SK-N-SH (cell line): ENCODE results near the gene PDIA5. TPM values are rescaled to one million over a fixed set of nuclear protein-coding genes. Genes with fewer than 3 reads are reported as not detected.

Experiments
- CTCF ChIA-PET: fragments of 300-600, 350-600 bp; formaldehyde crosslinking; extraction: SDS; loops from one replicate; lab custom pipeline; 2021; lab: Yijun Ruan, JAX
- POLR2A ChIA-PET: fragments of 350-600 bp; sonication (Branson Sonifier 250); formaldehyde crosslinking; extraction: SDS; loops from one replicate; lab custom pipeline; 2020; ENCODE audit warnings: antibody characterized with exemption, inconsistent platforms; lab: Yijun Ruan, JAX
- DNase-seq: peaks from one replicate; pipeline ENCODE4 v3.0.0; 2012
- H2AFZ ChIP-seq: fragments of 200-600 bp; sonication (generic); 2 replicates; pipeline ENCODE4 v1.8.1; 2016; ENCODE audit warnings: antibody characterized with exemption, mild to moderate bottlenecking, low read depth
- H3F3A ChIP-seq: fragments of 200-600 bp; sonication (generic); replicated peaks from 2 replicates; pipeline ENCODE3; 2016; ENCODE audit warnings: antibody characterized with exemption, mild to moderate bottlenecking; ENCODE audit not compliant: insufficient read depth
- H3K27ac ChIP-seq, 2 experiments: fragments of 200-500 bp in 1 of 2; fragments of 200-600 bp in 1 of 2; sonication (Bioruptor generic) in 1 of 2; sonication (generic), shearing (Covaris generic) in 1 of 2; 2 replicates each; pipeline versions ENCODE4 v1.5.1 to v1.6.1; 2014 to 2016; ENCODE audit warnings: low read depth in 2 of 2, inconsistent platforms in 1 of 2, low read length in 1 of 2, mild to moderate bottlenecking in 1 of 2, mixed read lengths in 1 of 2
- H3K27me3 ChIP-seq: fragments of 200-600 bp; sonication (generic), shearing (Covaris generic); 2 replicates; pipeline ENCODE4 v1.6.1; 2016; ENCODE audit warnings: mixed run types; ENCODE audit not compliant: insufficient read depth
- H3K36me3 ChIP-seq, 2 experiments: fragments of 200-500 bp in 1 of 2; fragments of 200-600 bp in 1 of 2; sonication (Bioruptor generic) in 1 of 2; sonication (generic) in 1 of 2; replicated peaks in 1 of 2; 2 replicates each; pipeline versions ENCODE3 to v1.5.1; 2014 to 2016; ENCODE audit warnings: low read length in 1 of 2, mild to moderate bottlenecking in 1 of 2; ENCODE audit not compliant: insufficient read depth in 2 of 2, control insufficient read depth in 1 of 2
- H3K4me1 ChIP-seq, 2 experiments: fragments of 200-500 bp in 1 of 2; fragments of 200-600 bp in 1 of 2; sonication (Bioruptor generic) in 1 of 2; sonication (generic), shearing (Covaris generic) in 1 of 2; 2 replicates each; pipeline versions ENCODE4 v1.5.1 to v1.6.1; 2014 to 2016; ENCODE audit warnings: low read depth in 1 of 2, low read length in 1 of 2, mixed run types in 1 of 2; ENCODE audit not compliant: insufficient read depth in 2 of 2, control insufficient read depth in 1 of 2
- H3K4me2 ChIP-seq: fragments of 200-600 bp; sonication (generic), shearing (Covaris generic); 2 replicates; pipeline ENCODE4 v1.6.1; 2017; ENCODE audit warnings: mixed run types
- H3K4me3 ChIP-seq, 2 experiments: fragments of 200-500 bp in 1 of 2; fragments of 200-600 bp in 1 of 2; sonication (Bioruptor generic) in 1 of 2; sonication (generic), shearing (Covaris generic) in 1 of 2; 2 replicates each; pipeline versions ENCODE4 v1.5.1 to v1.8.1; 2014 to 2016; ENCODE audit warnings: low read depth in 2 of 2, inconsistent platforms in 1 of 2, low read length in 1 of 2, mild to moderate bottlenecking in 1 of 2, mixed read lengths in 1 of 2, moderate library complexity in 1 of 2
- H3K79me2 ChIP-seq: fragments of 200-600 bp; sonication (generic); 2 replicates; pipeline ENCODE4 v1.8.1; 2017; ENCODE audit warnings: mild to moderate bottlenecking; ENCODE audit not compliant: insufficient read depth
- H3K9ac ChIP-seq: fragments of 200-600 bp; sonication (generic); 2 replicates; pipeline ENCODE4 v1.6.1; 2017; ENCODE audit warnings: mixed run types
- H3K9me2 ChIP-seq: fragments of 200-600 bp; sonication (generic); 2 replicates; pipeline ENCODE4 v1.6.1; 2017; ENCODE audit warnings: mixed run types
- H3K9me3 ChIP-seq: fragments of 200-600 bp; sonication (generic); 2 replicates; pipeline ENCODE4 v1.6.1; 2017; ENCODE audit warnings: mixed run types, mild to moderate bottlenecking, moderate library complexity
- H4K20me1 ChIP-seq: fragments of 200-600 bp; sonication (generic); 2 replicates; pipeline ENCODE4 v1.6.1; 2017; ENCODE audit warnings: mild to moderate bottlenecking, mixed run types; ENCODE audit not compliant: insufficient read depth
- CHD2 ChIP-seq: fragments of 150-350 bp; IDR thresholded peaks from 2 replicates; pipeline ENCODE4 v1.6.1; 2018; ENCODE audit warnings: low read length; ENCODE audit not compliant: partially characterized antibody
- ELF1 ChIP-seq: IDR thresholded peaks from 2 replicates; pipeline ENCODE4 v1.4.0; 2012
- EP300 ChIP-seq, 2 experiments: IDR thresholded peaks; 2 replicates each; pipeline versions ENCODE4 v1.4.0 to v1.6.1; 2012; ENCODE audit warnings: borderline replicate concordance in 1 of 2, low read depth in 1 of 2, low read length in 1 of 2
- EZH2phosphoT487 ChIP-seq: fragments of 200-600 bp; sonication (generic); IDR thresholded peaks from 2 replicates; pipeline ENCODE4 v1.6.1; 2017; ENCODE audit warnings: low read depth, mixed run types, mild to moderate bottlenecking, antibody characterized with exemption, moderate library complexity, borderline replicate concordance
- FOXJ3 ChIP-seq: sonication (generic); formaldehyde crosslinking; IDR thresholded peaks from 2 replicates; pipeline ENCODE4 v1.5.1; 2020; ENCODE audit warnings: mild to moderate bottlenecking, missing genetic modification reagents
- GABPA ChIP-seq: IDR thresholded peaks from 2 replicates; pipeline ENCODE4 v1.4.0; 2012; ENCODE audit warnings: low read depth, mild to moderate bottlenecking
- MEF2A ChIP-seq: IDR thresholded peaks from 2 replicates; pipeline ENCODE4 v1.4.0; 2012; ENCODE audit warnings: low read depth, borderline replicate concordance
- RAD21 ChIP-seq: IDR thresholded peaks from 2 replicates; pipeline ENCODE4 v1.6.1; 2012; ENCODE audit warnings: mild to moderate bottlenecking, low read length
- RFX5 ChIP-seq: IDR thresholded peaks from 2 replicates; pipeline ENCODE4 v1.6.1; 2012; ENCODE audit warnings: mild to moderate bottlenecking, improper control_type of control experiment, low read length
- RXRA ChIP-seq: IDR thresholded peaks from 2 replicates; pipeline ENCODE4 v1.4.0; 2012; ENCODE audit warnings: low read depth, mild to moderate bottlenecking, borderline replicate concordance
- TAF1 ChIP-seq: IDR thresholded peaks from 2 replicates; pipeline ENCODE4 v1.6.1; 2012; ENCODE audit warnings: low read depth, mild to moderate bottlenecking, low read length, moderate library complexity, borderline replicate concordance
- USF1 ChIP-seq: IDR thresholded peaks from 2 replicates; pipeline ENCODE4 v1.4.0; 2012; ENCODE audit warnings: low read depth, borderline replicate concordance
- ZBTB33 ChIP-seq: IDR thresholded peaks from 2 replicates; pipeline ENCODE4 v1.4.0; 2012; ENCODE audit warnings: low read depth, borderline replicate concordance
- WGBS: methylation state at CpG from one replicate; pipeline ENCODE4 v1.1.6; 2017; ENCODE audit warnings: low lambda C conversion rate; 5-methylcytosine and 5-hydroxymethylcytosine counted together
- polyA plus RNA-seq, 3 experiments: library from polyadenylated mRNA; depleted of rRNA; stranded (reverse); fragments of >200 nt; gene quantifications; 2 replicates each; pipeline ENCODE4 v1.2.3, GENCODE V29; 2012
- TF ChIP-seq, protein P1 (sequence below): IDR thresholded peaks from 2 replicates; pipeline ENCODE4 v1.6.1; 2012; ENCODE audit warnings: mild to moderate bottlenecking, low read depth, low read length, moderate library complexity
- TF ChIP-seq, protein P2 (sequence below): IDR thresholded peaks from 2 replicates; pipeline ENCODE4 v1.4.0; 2012; ENCODE audit warnings: low read depth
- TF ChIP-seq, protein P3 (sequence below): fragments of 150-350 bp; IDR thresholded peaks from 2 replicates; pipeline ENCODE4 v1.6.1; 2016; ENCODE audit warnings: mild to moderate bottlenecking, low read depth, low read length

PDIA5 gene
- polyA plus RNA-seq, 1 of the 3 experiments (the other 2 are of a cell fraction), result 28.6 TPM

DNA sequence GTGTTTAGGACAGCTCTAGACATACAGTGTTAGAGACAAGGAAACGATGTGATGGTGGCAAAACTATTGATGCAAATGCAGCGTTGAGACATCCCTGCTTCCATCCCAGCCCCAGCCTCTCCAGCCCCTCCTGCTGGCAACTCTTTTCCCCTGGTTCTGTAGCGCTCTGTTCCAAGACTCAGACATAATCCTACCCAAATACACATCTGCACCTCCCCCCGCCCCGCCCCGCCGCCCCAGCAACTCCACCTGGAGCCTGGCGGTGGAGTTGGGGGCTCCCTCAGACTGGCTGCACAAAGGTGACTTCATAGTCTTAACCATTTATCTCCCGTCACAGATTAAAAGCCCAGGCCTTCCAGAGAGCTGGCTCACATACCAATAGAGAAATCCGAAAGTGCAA, 127.7 kb downstream of the PDIA5 start:
- Histone ChIP-seq H3K4me1 (no peaks in the 10 kb centered on the region), H3K9ac (no peak overlapping the region), H3F3A (no peaks in the 10 kb centered on the region), H3K36me3 (no peaks in the 10 kb centered on the region), H3K4me2 (no peak overlapping the region), H3K27me3 (no peaks in the 10 kb centered on the region), H3K9me2 (no peaks in the 10 kb centered on the region), H3K4me3 (no peak overlapping the region), H4K20me1 (no peaks in the 10 kb centered on the region), H3K79me2 (no peaks in the 10 kb centered on the region), H3K9me3 (no peaks in the 10 kb centered on the region), H3K27ac (no peak overlapping the region), H2AFZ (no peak overlapping the region)
- peak; percentile 26 for DNase-seq
- ChIA-PET POLR2A (no interaction called here), CTCF (no interaction called here)
- TF ChIP-seq CHD2, result no peak
- TF ChIP-seq EZH2phosphoT487, result no peak
- no peak for TF ChIP-seq ELF1
- peak; percentile 34; the same call in 1 of the 2 replicates for TF ChIP-seq RAD21
- TF ChIP-seq USF1, result no peak
- no peak for TF ChIP-seq RFX5
- no peak for TF ChIP-seq FOXJ3 (CRISPR knock-in tag)
- TF ChIP-seq, protein P1, sequence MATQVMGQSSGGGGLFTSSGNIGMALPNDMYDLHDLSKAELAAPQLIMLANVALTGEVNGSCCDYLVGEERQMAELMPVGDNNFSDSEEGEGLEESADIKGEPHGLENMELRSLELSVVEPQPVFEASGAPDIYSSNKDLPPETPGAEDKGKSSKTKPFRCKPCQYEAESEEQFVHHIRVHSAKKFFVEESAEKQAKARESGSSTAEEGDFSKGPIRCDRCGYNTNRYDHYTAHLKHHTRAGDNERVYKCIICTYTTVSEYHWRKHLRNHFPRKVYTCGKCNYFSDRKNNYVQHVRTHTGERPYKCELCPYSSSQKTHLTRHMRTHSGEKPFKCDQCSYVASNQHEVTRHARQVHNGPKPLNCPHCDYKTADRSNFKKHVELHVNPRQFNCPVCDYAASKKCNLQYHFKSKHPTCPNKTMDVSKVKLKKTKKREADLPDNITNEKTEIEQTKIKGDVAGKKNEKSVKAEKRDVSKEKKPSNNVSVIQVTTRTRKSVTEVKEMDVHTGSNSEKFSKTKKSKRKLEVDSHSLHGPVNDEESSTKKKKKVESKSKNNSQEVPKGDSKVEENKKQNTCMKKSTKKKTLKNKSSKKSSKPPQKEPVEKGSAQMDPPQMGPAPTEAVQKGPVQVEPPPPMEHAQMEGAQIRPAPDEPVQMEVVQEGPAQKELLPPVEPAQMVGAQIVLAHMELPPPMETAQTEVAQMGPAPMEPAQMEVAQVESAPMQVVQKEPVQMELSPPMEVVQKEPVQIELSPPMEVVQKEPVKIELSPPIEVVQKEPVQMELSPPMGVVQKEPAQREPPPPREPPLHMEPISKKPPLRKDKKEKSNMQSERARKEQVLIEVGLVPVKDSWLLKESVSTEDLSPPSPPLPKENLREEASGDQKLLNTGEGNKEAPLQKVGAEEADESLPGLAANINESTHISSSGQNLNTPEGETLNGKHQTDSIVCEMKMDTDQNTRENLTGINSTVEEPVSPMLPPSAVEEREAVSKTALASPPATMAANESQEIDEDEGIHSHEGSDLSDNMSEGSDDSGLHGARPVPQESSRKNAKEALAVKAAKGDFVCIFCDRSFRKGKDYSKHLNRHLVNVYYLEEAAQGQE, result no peak
- WGBS, result 84% methylated on average over 10 of the region's 10 CpGs

DNA sequence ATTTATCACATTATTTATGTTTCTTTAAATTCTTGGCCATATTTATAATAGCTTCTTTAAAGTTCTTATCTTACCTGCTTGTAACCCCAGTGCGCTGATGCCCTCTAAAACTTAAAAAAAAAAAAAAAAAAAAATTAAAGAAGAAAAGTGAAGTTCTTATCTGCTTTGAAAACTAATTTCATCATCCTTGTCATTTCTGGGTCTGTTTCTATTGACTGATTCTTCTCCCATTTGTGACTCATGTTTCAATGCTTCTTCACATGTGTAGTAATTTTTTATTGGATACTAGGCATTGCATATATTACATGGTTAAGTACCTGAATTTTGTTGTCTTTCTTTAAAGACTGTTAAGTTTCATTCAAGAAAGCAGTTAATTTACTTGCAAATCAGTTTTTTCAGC, 131.5 kb downstream of the PDIA5 start:
- Histone ChIP-seq H3K9me2 (no peaks in the 10 kb centered on the region), H3K36me3 (no peaks in the 10 kb centered on the region), H2AFZ (no peak overlapping the region), H3F3A (no peaks in the 10 kb centered on the region), H3K9ac (no peak overlapping the region), H3K4me3 (no peak overlapping the region), H3K4me2 (no peak overlapping the region), H3K4me1 (peaks cover 0 to 13% of the 10 kb centered on the region in 2 experiments; a peak in 2 of 4 replicates), H3K27ac (no peak overlapping the region), H3K9me3 (no peaks in the 10 kb centered on the region), H3K27me3 (no peaks in the 10 kb centered on the region), H4K20me1 (no peaks in the 10 kb centered on the region), H3K79me2 (peaks cover 16% of the 10 kb centered on the region)
- POLR2A ChIA-PET, result no interaction called here
- no peak for DNase-seq
- 88% methylated on average over 1 of the region's 1 CpG for WGBS
- CTCF ChIA-PET, result interaction anchor here (1.3 kb wide), 1 partner anchor 127 kb away, joined by 3 read pairs; no protein-coding TSS in a partner anchor
- no peak for TF ChIP-seq TAF1
- TF ChIP-seq, protein P2, sequence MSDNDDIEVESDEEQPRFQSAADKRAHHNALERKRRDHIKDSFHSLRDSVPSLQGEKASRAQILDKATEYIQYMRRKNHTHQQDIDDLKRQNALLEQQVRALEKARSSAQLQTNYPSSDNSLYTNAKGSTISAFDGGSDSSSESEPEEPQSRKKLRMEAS, result no peak
- TF ChIP-seq, protein P3, sequence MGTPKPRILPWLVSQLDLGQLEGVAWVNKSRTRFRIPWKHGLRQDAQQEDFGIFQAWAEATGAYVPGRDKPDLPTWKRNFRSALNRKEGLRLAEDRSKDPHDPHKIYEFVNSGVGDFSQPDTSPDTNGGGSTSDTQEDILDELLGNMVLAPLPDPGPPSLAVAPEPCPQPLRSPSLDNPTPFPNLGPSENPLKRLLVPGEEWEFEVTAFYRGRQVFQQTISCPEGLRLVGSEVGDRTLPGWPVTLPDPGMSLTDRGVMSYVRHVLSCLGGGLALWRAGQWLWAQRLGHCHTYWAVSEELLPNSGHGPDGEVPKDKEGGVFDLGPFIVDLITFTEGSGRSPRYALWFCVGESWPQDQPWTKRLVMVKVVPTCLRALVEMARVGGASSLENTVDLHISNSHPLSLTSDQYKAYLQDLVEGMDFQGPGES, result no peak
- no peak for TF ChIP-seq MEF2A
- no peak for TF ChIP-seq EZH2phosphoT487
- TF ChIP-seq GABPA, result no peak
- no peak for TF ChIP-seq ZBTB33
- no peak for TF ChIP-seq RXRA
- no peak for TF ChIP-seq RFX5
- no peak for TF ChIP-seq EP300 (IDR thresholded peaks at IDR 0.05; ENCODE audit: borderline replicate concordance in 1 of 2, low read depth in 1 of 2, low read length in 1 of 2)
